22Rv1 (cell line): ENCODE measurements around the gene RFPL3.

Experiments used
- CTCF ChIP-seq: fragments of 450-650 bp; IDR thresholded peaks from 2 replicates; pipeline ENCODE4 v1.5.1; 2017; ENCODE audit warnings: mild to moderate bottlenecking
- ZFX ChIP-seq: fragments of 450-650 bp; IDR thresholded peaks from 2 replicates; pipeline ENCODE4 v1.6.1; 2017; ENCODE audit warnings: antibody characterized with exemption, borderline replicate concordance

GRCh38 chr22:32401486-32401885 lies 43.8 kb downstream of the RFPL3 start:
- TF ChIP-seq CTCF: no peak
- no peak for TF ChIP-seq ZFX
